HG03354 (cell line): ENCODE results near the gene FLT4.

ENCODE experiments used
- ATAC-seq: cut with Tn5 transposase; IDR thresholded peaks from one replicate; pipeline ENCODE4 v1.9.1; 2021; ENCODE audit warnings: mild to moderate bottlenecking; ENCODE audit not compliant: unreplicated experiment, poor library complexity, severe bottlenecking

FLT4 gene

GRCh38 chr5:180611140-180611850, 38.1 kb downstream of the FLT4 start:
- no peak for ATAC-seq

GRCh38 chr5:180609817-180610550, 39.4 kb downstream of the FLT4 start:
- no peak for ATAC-seq

GRCh38 chr5:180609386-180609785, 40.0 kb downstream of the FLT4 start:
- ATAC-seq, result no peak

- no peak for ATAC-seq
Measured at GRCh38 chr5:180608572-180609310, 40.7 kb downstream of the FLT4 start.

GRCh38 chr5:180607861-180608571, 41.4 kb downstream of the FLT4 start:
- no peak for ATAC-seq

- no peak for ATAC-seq
Measured at GRCh38 chr5:180606215-180606785, 43.1 kb downstream of the FLT4 start.

- ATAC-seq, result peak; percentile 62
Measured at GRCh38 chr5:180605554-180606214, 43.7 kb downstream of the FLT4 start.

GRCh38 chr5:180604271-180604670, 45.1 kb downstream of the FLT4 start:
- no peak for ATAC-seq

GRCh38 chr5:180603076-180603594, 46.3 kb downstream of the FLT4 start:
- no peak for ATAC-seq

- ATAC-seq, result no peak
Measured at GRCh38 chr5:180602481-180603075, 46.8 kb downstream of the FLT4 start.

GRCh38 chr5:180601591-180602480, 47.6 kb downstream of the FLT4 start:
- no peak for ATAC-seq

- ATAC-seq, result no peak
Measured at GRCh38 chr5:180600554-180601041, 48.8 kb downstream of the FLT4 start.

- no peak for ATAC-seq
Measured at GRCh38 chr5:180599981-180600553, 49.3 kb downstream of the FLT4 start.

- ATAC-seq, result no peak
Measured at GRCh38 chr5:180599590-180599914, 49.8 kb downstream of the FLT4 start.

GRCh38 chr5:180598797-180599589, 50.4 kb downstream of the FLT4 start:
- no peak for ATAC-seq

- ATAC-seq, result no peak
Measured at GRCh38 chr5:180598316-180598701, 51.1 kb downstream of the FLT4 start.
